BLaER1 treated with 17β-estradiol and CSF1 and Interleukin-3, amounts not matched to agents 10 nM and 100 nM (cell line): ENCODE data around the gene PYCR2.
"Not testable (repeated sequence)": the region's sequence is repeated elsewhere in the genome, so short reads cannot be mapped to it uniquely, and the experiment has no call there.

Source experiments
- H3K27ac ChIP-seq, 11 experiments: shearing (Covaris generic); formaldehyde crosslinking; 2 replicates each; pipeline ENCODE4 v1.8.1; 2022
- H3K27me3 ChIP-seq, 11 experiments: shearing (Covaris generic); formaldehyde crosslinking; 2 replicates each; pipeline ENCODE4 v1.8.1; 2022
- H3K36me3 ChIP-seq, 11 experiments: shearing (Covaris generic); formaldehyde crosslinking; 2 replicates each; pipeline ENCODE4 v1.8.1; 2022
- H3K4me1 ChIP-seq, 10 experiments: shearing (Covaris generic); formaldehyde crosslinking; 2 replicates each; pipeline ENCODE4 v1.8.1; 2022
- H3K4me2 ChIP-seq, 11 experiments: shearing (Covaris generic); formaldehyde crosslinking; 2 replicates each; pipeline ENCODE4 v1.8.1; 2022
- H3K4me3 ChIP-seq, 10 experiments: shearing (Covaris generic); formaldehyde crosslinking; 2 replicates each; pipeline ENCODE4 v1.8.1; 2022
- H3K9ac ChIP-seq, 11 experiments: shearing (Covaris generic); formaldehyde crosslinking; 2 replicates each; pipeline ENCODE4 v1.8.1; 2022
- H3K9me3 ChIP-seq, 11 experiments: shearing (Covaris generic); formaldehyde crosslinking; replicated peaks in 1 of 11; 2 replicates each; pipeline ENCODE4 v1.8.1; 2022
- H4K20me1 ChIP-seq, 11 experiments: shearing (Covaris generic); formaldehyde crosslinking; 2 replicates each; pipeline ENCODE4 v1.8.1; 2022
- Cebpa-rat ChIP-seq, 11 experiments: shearing (Covaris generic); IDR thresholded peaks; 2 replicates each; pipeline ENCODE4 v1.8.1; 2022

PYCR2 gene

DNA sequence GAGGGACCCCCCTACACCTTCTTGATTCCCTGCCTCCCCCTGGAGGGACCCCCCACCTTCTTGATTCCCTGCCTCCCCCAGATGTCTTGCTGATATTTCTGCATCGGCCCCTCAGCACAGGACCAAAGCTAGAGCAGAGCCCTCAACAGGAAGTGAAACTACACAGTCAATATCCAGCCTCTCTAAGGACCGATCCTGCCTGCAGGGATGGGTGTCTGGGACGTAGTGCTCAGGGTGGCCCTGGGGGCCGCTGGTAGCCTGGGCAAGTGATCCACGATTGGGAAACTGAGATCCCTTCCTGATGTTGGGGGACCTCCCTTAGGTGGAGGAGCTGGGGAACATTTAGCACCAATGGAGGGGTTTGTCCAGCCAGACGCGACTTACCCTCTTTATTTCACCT is 20.9 kb upstream of the PYCR2 start:
- Histone ChIP-seq H3K36me3 (no peaks in the 10 kb centered on the region), H3K4me3 (no peak overlapping the region), H4K20me1 (peaks cover 0 to 11% (median 0%) of the 10 kb centered on the region in 11 experiments; a peak in 1 of 22 replicates), H3K4me1 (peaks cover 8 to 44% (median 28%) of the 10 kb centered on the region in 10 experiments; a peak in 18 of 20 replicates), H3K4me2 (peak overlapping the region in 10 of 11 experiments; percentile 14 to 74 (median 52); a peak in 18 of 22 replicates), H3K27me3 (no peaks in the 10 kb centered on the region), H3K27ac (no peak overlapping the region), H3K9me3 (no peaks in the 10 kb centered on the region), H3K9ac (no peak overlapping the region)
- TF ChIP-seq Cebpa-rat (IDR thresholded peaks at IDR 0.05): no peak

DNA sequence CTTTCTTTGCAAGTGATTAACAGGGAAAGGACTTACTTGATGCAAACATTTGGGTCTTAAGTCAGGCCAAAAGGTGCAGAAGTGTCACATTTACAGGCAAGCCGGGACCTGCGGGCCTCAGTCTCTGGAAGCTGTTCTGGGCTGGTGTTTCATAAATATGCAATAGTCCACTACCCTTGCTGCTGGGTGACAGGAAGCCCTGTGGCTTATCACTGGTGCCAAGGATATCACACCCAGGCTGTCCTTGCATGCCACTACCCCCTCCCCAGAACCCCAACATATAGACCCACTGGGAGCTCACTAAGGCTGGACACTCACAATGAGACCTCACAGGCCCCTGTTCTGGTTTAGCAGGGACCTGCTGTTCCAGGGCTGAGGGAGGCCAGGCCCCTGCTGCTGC is 20.3 kb upstream of the PYCR2 start:
- no peaks in the 10 kb centered on the region for H3K36me3 ChIP-seq
- H3K9me3 ChIP-seq: no peaks in the 10 kb centered on the region
- H3K27me3 ChIP-seq: no peaks in the 10 kb centered on the region
- H3K27ac ChIP-seq: no peak overlapping the region
- H3K4me3 ChIP-seq: no peak overlapping the region
- H3K4me1 ChIP-seq: peaks cover 8 to 44% (median 28%) of the 10 kb centered on the region in 10 experiments; a peak in 18 of 20 replicates
- peaks cover 0 to 11% (median 0%) of the 10 kb centered on the region in 11 experiments; a peak in 1 of 22 replicates for H4K20me1 ChIP-seq
- H3K9ac ChIP-seq: no peak overlapping the region
- peak overlapping the region in 10 of 11 experiments; percentile 6 to 74 (median 52); a peak in 18 of 22 replicates for H3K4me2 ChIP-seq
- TF ChIP-seq Cebpa-rat (IDR thresholded peaks at IDR 0.05): no peak

DNA sequence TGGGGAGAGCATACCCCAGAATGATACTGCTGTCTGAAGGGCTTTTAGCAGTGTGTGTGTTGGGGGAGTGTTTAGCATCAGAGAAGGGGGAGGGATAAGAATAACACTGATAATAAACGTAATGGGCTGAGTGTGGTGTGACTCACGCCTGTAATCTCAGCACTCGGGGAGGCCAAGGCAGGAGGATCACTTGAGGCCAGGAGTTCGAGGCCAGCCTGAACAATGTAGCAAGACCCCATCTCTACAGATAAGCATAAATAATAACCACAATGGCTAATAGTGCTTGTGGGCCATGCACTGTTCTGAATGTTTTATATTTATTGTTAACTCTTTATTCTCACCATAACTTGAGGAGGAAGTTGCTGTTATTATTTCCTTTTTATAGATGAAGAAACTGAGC is 19.5 kb upstream of the PYCR2 start:
- Histone ChIP-seq H3K27me3 (no peaks in the 10 kb centered on the region), H3K27ac (no peak overlapping the region), H3K4me3 (no peak overlapping the region), H3K4me1 (peaks cover 8 to 44% (median 28%) of the 10 kb centered on the region in 10 experiments; a peak in 18 of 20 replicates), H3K4me2 (no peak overlapping the region), H3K36me3 (no peaks in the 10 kb centered on the region), H3K9ac (no peak overlapping the region), H3K9me3 (no peaks in the 10 kb centered on the region), H4K20me1 (peaks cover 0 to 11% (median 0%) of the 10 kb centered on the region in 11 experiments; a peak in 1 of 22 replicates)
- TF ChIP-seq Cebpa-rat (IDR thresholded peaks at IDR 0.05): no peak

DNA sequence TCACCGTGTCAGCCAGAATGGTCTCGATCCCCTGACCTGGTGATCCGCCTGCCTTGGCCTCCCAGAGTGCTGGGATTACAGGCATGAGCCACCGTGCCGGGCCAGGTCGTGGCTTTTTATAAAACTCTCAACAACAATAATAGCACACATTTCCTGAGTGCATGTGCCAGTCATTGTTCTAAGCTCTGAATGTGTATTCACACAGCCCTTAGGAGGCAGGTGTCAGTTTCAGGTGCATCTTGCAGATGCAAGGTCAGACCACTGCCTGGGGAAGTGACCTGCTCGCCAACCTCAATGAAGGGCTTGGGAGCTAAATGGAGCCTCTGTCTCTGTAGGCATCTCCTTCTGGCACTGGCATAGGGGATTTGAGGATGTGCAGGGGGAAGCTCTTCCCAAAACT is 18.5 kb upstream of the PYCR2 start:
- H4K20me1 ChIP-seq: peaks cover 0 to 11% (median 0%) of the 10 kb centered on the region in 11 experiments; a peak in 1 of 22 replicates
- H3K4me3 ChIP-seq: no peak overlapping the region
- peaks cover 8 to 44% (median 28%) of the 10 kb centered on the region in 10 experiments; a peak in 18 of 20 replicates for H3K4me1 ChIP-seq
- no peak for TF ChIP-seq Cebpa-rat (IDR thresholded peaks at IDR 0.05)
- H3K9me3 ChIP-seq: no peaks in the 10 kb centered on the region
- peak overlapping the region in 4 of 11 experiments; percentile 9 to 48 (median 36); a peak in 7 of 22 replicates for H3K4me2 ChIP-seq
- no peaks in the 10 kb centered on the region for H3K36me3 ChIP-seq
- no peak overlapping the region for H3K27ac ChIP-seq
- no peaks in the 10 kb centered on the region for H3K27me3 ChIP-seq
- H3K9ac ChIP-seq: no peak overlapping the region

DNA sequence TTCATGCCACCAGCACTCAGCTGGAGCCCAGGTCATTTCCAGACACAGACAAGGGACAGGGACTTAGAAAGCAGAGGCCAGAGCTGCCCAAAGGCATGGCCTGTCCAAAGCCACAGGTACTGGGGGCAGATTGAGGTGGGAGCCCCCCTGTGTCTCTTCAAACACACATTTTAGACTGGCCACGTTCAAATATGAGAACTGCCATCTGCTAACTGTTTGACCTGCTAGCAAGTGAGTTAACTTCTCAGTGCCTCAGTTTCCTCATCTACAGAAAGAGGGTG is 17.8 kb upstream of the PYCR2 start:
- Histone ChIP-seq H3K9ac (no peak overlapping the region), H3K27ac (no peak overlapping the region), H3K4me3 (no peak overlapping the region), H3K4me2 (no peak overlapping the region), H4K20me1 (peaks cover 0 to 11% (median 0%) of the 10 kb centered on the region in 11 experiments; a peak in 1 of 22 replicates), H3K9me3 (no peaks in the 10 kb centered on the region), H3K36me3 (no peaks in the 10 kb centered on the region), H3K4me1 (peaks cover 10 to 49% (median 31%) of the 10 kb centered on the region in 10 experiments; a peak in 18 of 20 replicates), H3K27me3 (no peaks in the 10 kb centered on the region)
- TF ChIP-seq Cebpa-rat (IDR thresholded peaks at IDR 0.05): no peak

DNA sequence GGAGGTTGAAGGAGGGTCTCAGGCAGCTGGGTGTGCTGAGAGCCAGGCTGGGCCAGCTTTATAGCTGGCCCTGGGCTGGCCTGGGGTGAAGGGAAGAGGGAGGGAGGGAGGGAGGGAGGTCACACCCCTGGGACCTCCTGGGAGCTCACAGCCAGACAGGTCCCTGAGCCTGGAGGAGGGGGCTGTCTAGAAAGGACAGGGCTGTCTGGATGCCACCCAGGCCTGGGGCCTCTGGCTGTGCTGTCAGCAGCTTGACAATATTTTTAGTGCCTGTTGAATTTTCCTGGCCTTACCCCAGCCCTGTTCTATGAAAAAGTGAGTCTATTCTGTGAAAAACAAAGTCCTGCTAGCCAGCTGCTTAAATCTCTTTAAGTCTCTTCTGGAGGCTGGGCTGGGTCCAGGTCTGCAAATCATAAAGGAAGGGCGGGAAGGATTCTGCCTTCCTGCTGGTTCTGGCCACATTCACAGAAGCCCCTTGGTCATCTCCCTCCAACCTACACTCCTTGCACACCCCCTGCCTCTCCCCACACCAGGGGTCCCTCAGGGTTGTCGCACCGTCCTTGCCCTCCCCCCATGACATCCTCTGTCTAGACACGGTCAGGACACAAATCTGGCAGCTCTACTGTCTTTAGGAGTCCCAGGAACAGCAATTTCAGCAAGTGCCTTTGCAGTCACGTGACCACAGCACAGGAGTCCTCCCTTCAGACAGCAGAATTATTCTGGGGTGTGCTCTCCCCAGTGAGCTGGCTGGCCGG is 17.3 kb upstream of the PYCR2 start, which contains the start of gene LEFTY2:
Gene LEFTY2 (minus strand): TSS at position 34 of the 755 bp plus-strand sequence. CDS start 80 bp downstream, outside the sequence.
- no peaks in the 10 kb centered on the region for H3K9me3 ChIP-seq
- peaks cover 0 to 11% (median 0%) of the 10 kb centered on the region in 11 experiments; a peak in 1 of 22 replicates for H4K20me1 ChIP-seq
- H3K27ac ChIP-seq: no peak within 1 kb of the TSS
- no peaks in the 10 kb centered on the region for H3K27me3 ChIP-seq
- peaks cover 15 to 54% (median 36%) of the 10 kb centered on the region in 10 experiments; a peak in 18 of 20 replicates for H3K4me1 ChIP-seq
- H3K36me3 ChIP-seq: no peaks in the 10 kb centered on the region
- no peak within 1 kb of the TSS for H3K4me3 ChIP-seq
- no peak for TF ChIP-seq Cebpa-rat (IDR thresholded peaks at IDR 0.05)
- H3K4me2 ChIP-seq: peak within 1 kb of the TSS in 3 of 11 experiments; percentile 6 to 23 (median 8); a peak in 3 of 22 replicates
- peak within 1 kb of the TSS in 1 of 11 experiments; percentile 14; a peak in 1 of 22 replicates for H3K9ac ChIP-seq

DNA sequence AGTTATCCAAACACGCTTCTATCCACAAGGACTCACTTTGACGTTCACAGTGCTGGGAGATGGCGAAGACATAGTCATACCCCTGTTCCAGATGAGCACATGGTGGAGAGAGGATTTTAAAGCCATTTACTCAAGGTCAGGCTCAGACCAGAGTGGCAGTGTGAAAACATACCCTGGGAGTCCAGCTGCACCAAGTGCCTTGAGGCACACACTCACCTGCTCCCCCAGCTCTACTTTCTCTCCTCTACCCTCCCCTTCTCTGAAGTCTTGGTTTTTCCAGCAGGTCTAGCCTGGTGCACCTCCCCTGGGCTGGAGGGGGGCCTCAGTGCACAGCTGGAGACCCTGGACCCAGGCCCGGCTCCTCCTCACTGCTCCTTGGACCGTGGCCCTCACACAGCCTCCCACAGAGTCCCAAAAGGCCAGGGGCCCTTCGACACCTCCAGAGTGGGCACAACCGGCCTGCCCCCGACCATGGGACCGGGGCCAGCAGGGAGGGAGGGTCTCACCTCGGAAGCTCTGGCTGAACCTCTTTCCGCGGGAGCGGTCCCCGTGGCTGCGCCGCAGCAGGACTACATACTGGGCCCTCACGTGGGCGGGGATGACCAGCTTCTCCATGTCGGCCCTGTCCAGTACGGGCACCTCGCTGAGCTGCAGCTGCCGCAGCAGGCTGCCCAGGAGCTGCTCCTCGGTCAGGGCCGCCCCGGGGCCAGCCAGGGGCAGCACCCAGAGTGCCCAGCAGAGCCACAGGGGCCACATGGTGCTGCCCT is 16.5 kb upstream of the PYCR2 start:
- H3K9ac ChIP-seq: peak overlapping the region in 1 of 11 experiments; percentile 14; a peak in 1 of 22 replicates
- peaks cover 15 to 58% (median 40%) of the 10 kb centered on the region in 10 experiments; a peak in 18 of 20 replicates for H3K4me1 ChIP-seq
- no peak for TF ChIP-seq Cebpa-rat (IDR thresholded peaks at IDR 0.05)
- H4K20me1 ChIP-seq: peaks cover 0 to 11% (median 0%) of the 10 kb centered on the region in 11 experiments; a peak in 1 of 22 replicates
- H3K27me3 ChIP-seq: no peaks in the 10 kb centered on the region
- no peaks in the 10 kb centered on the region for H3K9me3 ChIP-seq
- H3K4me2 ChIP-seq: peak overlapping the region in 2 of 11 experiments; percentile 6 to 23; a peak in 3 of 22 replicates
- no peak overlapping the region for H3K4me3 ChIP-seq
- H3K36me3 ChIP-seq: no peaks in the 10 kb centered on the region
- no peak overlapping the region for H3K27ac ChIP-seq

DNA sequence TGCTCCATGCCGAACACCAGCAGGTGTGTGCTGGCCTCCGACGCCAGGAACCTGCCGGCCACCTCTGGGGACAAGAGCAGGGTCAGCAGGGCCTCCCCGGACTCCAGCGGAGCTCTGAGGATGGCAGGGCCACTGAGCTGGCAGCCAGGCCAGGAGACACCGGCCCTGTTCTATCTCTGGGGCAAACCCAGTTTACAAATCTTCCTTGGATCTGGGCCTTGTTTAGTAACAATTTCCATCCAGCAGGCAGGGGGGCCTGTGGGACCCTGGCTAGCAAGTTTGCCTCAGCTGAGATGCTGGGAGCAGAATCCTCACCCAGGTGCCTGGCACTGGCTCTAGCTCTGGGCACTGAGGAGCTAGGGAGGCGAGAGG is 15.9 kb upstream of the PYCR2 start:
- H3K27ac ChIP-seq, H3K4me2 ChIP-seq, H3K9me3 ChIP-seq, H3K36me3 ChIP-seq, H3K27me3 ChIP-seq, H3K4me3 ChIP-seq, H4K20me1 ChIP-seq: not testable (repeated sequence)
- H3K4me1 ChIP-seq: peaks cover 13 to 51% (median 34%) of the 10 kb centered on the region in 10 experiments; a peak in 18 of 20 replicates
- H3K9ac ChIP-seq: peak overlapping the region in 1 of 11 experiments; percentile 14; a peak in 1 of 22 replicates

DNA sequence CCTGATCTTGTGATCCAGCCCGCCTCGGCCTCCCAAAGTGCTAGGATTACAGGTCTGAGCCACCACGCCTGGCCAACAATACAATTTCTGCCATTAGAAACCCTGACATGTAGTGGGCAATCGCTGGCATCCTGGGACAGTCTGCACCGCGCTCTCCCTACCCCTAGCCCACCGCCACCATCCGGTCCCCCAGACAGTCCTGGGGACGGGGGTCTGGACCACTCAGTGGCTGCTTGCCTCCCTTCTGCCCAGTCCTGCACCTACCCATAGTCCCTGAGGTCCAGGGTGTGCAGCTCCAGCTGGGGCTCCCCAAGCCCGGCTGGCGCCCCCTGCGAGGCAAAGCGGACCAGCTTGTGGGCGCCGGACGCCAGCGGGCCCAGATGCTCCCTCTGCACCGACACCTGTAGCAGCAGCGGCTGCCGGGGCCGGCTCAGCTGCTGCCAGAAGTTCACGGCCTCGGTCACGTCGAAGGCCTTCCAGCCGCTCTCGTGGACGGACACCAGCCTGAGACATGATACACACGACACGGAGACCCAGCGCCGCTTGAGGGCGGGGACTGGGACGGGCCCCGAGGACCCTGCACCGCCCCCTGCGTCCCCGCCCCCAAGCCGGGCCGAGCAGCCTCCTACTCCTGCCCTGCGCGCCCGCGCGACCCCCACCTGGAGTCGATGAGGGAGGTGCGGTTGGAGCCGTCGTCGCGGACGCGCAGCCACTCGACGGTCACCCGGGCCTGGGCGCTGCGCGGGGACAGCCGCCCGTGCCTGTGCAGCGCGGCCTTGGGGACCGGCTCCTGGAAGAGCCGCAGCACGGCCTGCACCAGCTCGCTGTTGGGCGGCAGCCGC is 15.3 kb upstream of the PYCR2 start:
- H3K4me3 ChIP-seq, H3K27me3 ChIP-seq: not testable (repeated sequence)

More for the DNA sequence above, 15.3 kb upstream of the PYCR2 start:
- not testable (repeated sequence) for H3K27ac ChIP-seq, H3K36me3 ChIP-seq, H3K9ac ChIP-seq, H3K9me3 ChIP-seq, H4K20me1 ChIP-seq, H3K4me2 ChIP-seq
- peaks cover 7 to 45% (median 28%) of the 10 kb centered on the region in 10 experiments; a peak in 18 of 20 replicates for H3K4me1 ChIP-seq
